Effector memory CD4-positive, alpha-beta T cell (primary cell): ENCODE measurements around the gene GPR149.
"Not testable (repeated sequence)": the region's sequence is repeated elsewhere in the genome, so short reads cannot be mapped to it uniquely, and the experiment has no call there.

ENCODE experiments used
- DNase-seq, 3 donors: peaks; one replicate each; pipeline ENCODE4 v3.0.0-alpha.2; 2020
- H3K27ac ChIP-seq: 2 replicates; pipeline ENCODE4 v1.7.0; 2013; ENCODE audit warnings: mild to moderate bottlenecking, low read length, moderate library complexity; ENCODE audit not compliant: insufficient read depth, poor library complexity, severe bottlenecking
- H3K27me3 ChIP-seq: replicated peaks from 2 replicates; pipeline ENCODE4 v1.7.0; 2013; ENCODE audit warnings: mild to moderate bottlenecking, low read length; ENCODE audit not compliant: insufficient read depth, control insufficient read depth, poor library complexity, severe bottlenecking
- H3K36me3 ChIP-seq: 2 replicates; pipeline ENCODE4 v1.7.0; 2013; ENCODE audit warnings: mild to moderate bottlenecking, low read length, moderate library complexity; ENCODE audit not compliant: control insufficient read depth, insufficient read depth
- H3K4me1 ChIP-seq: 2 replicates; pipeline ENCODE4 v1.7.0; 2013; ENCODE audit warnings: low read length, mild to moderate bottlenecking; ENCODE audit not compliant: control insufficient read depth, insufficient read depth, poor library complexity, severe bottlenecking
- H3K4me3 ChIP-seq: 2 replicates; pipeline ENCODE4 v1.7.0; 2013; ENCODE audit warnings: low read length, low read depth, mild to moderate bottlenecking; ENCODE audit not compliant: insufficient read depth, poor library complexity, severe bottlenecking
- H3K9me3 ChIP-seq: 2 replicates; pipeline ENCODE4 v1.7.0; 2013; ENCODE audit warnings: mild to moderate bottlenecking, low read length, moderate library complexity; ENCODE audit not compliant: control insufficient read depth
- total RNA-seq, 3 donors: gene quantifications; one replicate each; lab custom pipeline; 2026; lab: John Stamatoyannopoulos, UW

Gene GPR149, protein sequence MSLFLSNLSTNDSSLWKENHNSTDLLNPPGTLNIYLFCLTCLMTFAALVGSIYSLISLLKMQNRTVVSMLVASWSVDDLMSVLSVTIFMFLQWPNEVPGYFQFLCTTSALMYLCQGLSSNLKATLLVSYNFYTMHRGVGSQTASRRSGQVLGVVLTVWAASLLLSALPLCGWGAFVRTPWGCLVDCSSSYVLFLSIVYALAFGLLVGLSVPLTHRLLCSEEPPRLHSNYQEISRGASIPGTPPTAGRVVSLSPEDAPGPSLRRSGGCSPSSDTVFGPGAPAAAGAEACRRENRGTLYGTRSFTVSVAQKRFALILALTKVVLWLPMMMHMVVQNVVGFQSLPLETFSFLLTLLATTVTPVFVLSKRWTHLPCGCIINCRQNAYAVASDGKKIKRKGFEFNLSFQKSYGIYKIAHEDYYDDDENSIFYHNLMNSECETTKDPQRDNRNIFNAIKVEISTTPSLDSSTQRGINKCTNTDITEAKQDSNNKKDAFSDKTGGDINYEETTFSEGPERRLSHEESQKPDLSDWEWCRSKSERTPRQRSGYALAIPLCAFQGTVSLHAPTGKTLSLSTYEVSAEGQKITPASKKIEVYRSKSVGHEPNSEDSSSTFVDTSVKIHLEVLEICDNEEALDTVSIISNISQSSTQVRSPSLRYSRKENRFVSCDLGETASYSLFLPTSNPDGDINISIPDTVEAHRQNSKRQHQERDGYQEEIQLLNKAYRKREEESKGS
- total RNA-seq: 0 reads per million in 3 donors

DNA sequence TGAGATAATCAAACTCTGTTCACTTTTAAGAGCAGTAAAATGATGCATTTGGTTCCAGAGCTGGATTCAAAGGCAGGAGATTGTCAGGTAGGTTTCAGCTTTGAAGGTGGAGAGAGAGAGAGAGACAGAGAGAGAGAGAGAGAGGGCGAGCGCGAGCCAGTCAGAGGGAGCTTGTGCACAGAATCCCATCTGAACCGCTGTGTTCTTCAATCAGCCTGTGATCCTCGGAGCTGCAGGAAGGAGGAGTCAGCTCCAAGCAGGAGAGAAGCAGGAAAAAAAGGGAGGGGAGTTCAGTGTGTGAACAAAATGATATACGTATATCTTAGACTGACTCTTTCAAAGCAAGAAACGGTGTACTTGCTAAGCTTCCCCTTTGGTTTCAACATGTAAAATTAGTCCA is at the start of gene GPR149:
Gene GPR149, minus strand, starts transcription at position 177 of the 400 bp plus-strand sequence. CDS start 575 bp downstream, outside the sequence.
- H3K4me3 ChIP-seq: no peak within 1 kb of the TSS
- no peak for DNase-seq
- no peaks in the 10 kb centered on the region for H3K9me3 ChIP-seq
- H3K27ac ChIP-seq: no peak within 1 kb of the TSS
- H3K27me3 ChIP-seq: peaks cover 5% of the 10 kb centered on the region
- no peaks in the 10 kb centered on the region for H3K4me1 ChIP-seq
- no peaks in the 10 kb centered on the region for H3K36me3 ChIP-seq

DNA sequence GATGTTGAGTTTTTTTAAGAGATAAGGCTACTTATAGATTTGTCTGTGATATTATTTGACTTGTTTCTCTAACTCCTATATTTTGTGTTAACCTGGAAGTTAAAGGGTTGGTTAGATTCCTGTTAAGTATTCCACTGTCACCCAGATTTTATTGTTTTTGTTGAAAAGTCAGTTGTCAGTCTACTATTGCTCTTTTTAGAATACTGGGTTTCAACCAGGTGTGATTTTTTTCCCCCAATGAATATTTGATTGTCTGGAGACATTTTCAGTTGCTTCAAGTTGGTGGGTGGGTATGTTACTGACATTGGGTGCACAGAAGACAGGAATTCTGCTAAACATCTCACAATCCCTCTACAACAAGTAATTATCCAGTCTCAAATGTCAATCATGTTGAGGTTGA is 43.8 kb upstream of the GPR149 start:
- Histone ChIP-seq H3K27ac (no peak overlapping the region), H3K4me3 (no peak overlapping the region), H3K27me3 (no peaks in the 10 kb centered on the region), H3K4me1 (no peaks in the 10 kb centered on the region), H3K36me3 (no peaks in the 10 kb centered on the region), H3K9me3 (no peaks in the 10 kb centered on the region)
- no peak for DNase-seq

DNA sequence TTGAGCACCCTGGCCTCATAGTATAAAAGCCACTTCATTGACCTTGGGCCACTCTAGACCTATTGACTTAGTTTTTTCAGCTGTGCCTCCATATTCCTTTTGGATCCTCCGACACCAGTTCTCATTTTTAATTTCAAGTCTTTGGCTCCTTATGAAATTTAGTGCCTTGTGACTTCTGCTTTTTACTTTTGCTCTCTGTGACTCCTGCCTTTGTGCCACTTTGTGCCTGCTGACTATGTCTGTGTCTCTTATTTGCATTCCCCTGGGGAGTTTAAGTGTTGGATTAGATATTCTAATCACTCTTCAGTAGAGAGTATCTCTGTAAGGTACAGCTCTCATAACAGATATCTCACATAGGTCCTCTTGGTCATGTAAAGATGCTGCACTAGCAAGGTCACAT is 39.6 kb upstream of the GPR149 start:
- no peaks in the 10 kb centered on the region for H3K4me1 ChIP-seq
- no peak overlapping the region for H3K4me3 ChIP-seq
- H3K9me3 ChIP-seq: no peaks in the 10 kb centered on the region
- no peaks in the 10 kb centered on the region for H3K36me3 ChIP-seq
- H3K27ac ChIP-seq: no peak overlapping the region
- no peaks in the 10 kb centered on the region for H3K27me3 ChIP-seq
- DNase-seq: no peak

DNA sequence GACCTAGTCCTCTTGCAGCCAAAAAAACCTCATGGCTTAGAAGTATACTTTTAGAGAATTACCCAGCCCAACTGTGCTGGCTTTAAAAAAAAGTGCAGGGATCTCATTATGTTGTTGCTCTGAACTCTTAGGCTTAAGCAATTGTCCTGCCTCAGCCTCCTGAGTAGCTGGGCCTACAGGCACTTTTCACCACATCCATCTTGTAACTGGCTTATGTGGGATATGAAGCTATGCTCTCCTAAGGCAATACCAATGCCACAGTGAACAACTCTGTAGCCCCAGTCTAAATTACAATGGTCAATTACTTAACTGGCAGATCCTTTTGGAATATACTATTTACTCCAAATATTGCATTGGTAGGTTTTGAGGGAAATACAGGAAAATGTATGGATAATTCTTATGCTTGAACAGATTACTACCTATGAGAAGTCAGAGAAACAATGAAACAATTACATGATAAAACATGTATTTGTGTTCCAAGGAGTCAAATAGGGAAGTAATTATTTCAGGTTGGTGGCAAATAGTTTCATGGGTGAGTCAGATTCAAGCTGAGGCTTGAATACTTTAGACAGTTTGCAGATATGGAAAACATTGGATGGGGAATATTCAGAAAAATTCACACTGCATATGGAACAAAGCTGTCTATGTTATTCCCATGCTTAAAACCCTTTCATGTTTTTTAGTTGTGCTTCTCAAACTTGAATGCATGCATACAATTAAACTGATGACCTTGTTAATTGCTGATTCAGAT is 34.6 kb upstream of the GPR149 start:
- Histone ChIP-seq H3K4me3 (no peak overlapping the region), H3K36me3 (no peaks in the 10 kb centered on the region), H3K27me3 (no peaks in the 10 kb centered on the region), H3K27ac (no peak overlapping the region), H3K9me3 (no peaks in the 10 kb centered on the region), H3K4me1 (no peaks in the 10 kb centered on the region)
- no peak for DNase-seq

DNA sequence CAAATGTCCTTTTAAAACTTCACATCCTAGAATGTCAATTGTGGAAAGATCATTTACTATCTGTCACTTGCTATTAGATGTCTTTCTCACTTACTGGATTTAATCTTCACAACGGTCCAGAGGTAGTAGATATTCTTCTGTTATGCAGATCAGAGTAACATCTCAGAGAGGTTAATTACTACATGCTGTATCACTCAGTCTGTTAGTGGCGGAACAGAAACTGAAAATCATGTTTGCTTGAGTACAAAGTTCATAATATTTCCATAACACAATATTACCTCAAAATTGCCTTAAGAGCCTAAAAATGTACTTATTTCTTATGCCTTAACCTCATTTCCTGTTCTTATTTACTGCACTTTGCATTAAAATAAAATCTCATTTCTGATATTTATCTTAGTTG is 28.6 kb upstream of the GPR149 start:
- H3K27ac ChIP-seq: no peak overlapping the region
- H3K36me3 ChIP-seq: no peaks in the 10 kb centered on the region
- no peak for DNase-seq
- no peaks in the 10 kb centered on the region for H3K4me1 ChIP-seq
- no peaks in the 10 kb centered on the region for H3K27me3 ChIP-seq
- H3K9me3 ChIP-seq: no peaks in the 10 kb centered on the region
- no peak overlapping the region for H3K4me3 ChIP-seq

DNA sequence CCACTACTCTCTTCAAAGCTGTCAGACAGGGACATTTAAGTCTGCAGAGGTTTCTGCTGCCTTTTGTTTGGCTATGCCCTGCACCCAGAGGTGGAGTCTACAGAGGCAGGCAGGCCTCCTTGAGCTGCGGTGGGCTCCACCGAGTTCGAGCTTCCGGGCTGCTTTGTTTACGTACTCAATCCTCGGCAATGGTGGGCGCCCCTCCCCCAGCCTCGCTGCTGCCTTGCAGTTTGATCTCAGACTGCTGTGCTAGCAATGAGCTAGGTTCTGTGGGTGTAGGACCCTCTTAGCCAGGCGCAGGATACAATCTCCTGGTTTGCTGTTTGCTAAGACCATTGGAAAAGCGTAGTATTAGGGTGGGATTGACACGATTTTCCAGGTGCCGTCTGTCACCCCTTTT is 9.1 kb upstream of the GPR149 start:
- H3K27me3 ChIP-seq, H3K4me3 ChIP-seq, H3K9me3 ChIP-seq, H3K27ac ChIP-seq, DNase-seq, H3K36me3 ChIP-seq, H3K4me1 ChIP-seq: not testable (repeated sequence)

DNA sequence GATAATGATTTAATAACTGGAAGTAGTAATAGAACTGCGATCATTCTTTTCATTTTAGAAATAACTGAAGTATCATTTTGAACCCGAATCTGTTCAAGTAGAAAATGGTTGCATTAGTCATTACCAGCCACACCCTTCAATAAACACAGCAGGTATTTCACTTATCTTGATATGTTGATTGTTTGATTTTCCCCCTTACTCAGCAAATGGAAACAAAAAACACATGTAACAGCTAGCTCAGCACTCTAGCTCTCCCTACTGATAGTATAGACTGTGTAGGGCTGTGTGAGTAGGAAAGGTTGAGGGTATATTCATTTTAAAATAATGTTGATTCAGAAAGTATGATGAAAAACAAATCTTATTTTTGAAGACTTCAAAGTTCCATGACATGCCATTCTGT is 1.1 kb upstream of the GPR149 start:
- H3K9me3 ChIP-seq: no peaks in the 10 kb centered on the region
- peaks cover 5% of the 10 kb centered on the region for H3K27me3 ChIP-seq
- no peaks in the 10 kb centered on the region for H3K4me1 ChIP-seq

DNA sequence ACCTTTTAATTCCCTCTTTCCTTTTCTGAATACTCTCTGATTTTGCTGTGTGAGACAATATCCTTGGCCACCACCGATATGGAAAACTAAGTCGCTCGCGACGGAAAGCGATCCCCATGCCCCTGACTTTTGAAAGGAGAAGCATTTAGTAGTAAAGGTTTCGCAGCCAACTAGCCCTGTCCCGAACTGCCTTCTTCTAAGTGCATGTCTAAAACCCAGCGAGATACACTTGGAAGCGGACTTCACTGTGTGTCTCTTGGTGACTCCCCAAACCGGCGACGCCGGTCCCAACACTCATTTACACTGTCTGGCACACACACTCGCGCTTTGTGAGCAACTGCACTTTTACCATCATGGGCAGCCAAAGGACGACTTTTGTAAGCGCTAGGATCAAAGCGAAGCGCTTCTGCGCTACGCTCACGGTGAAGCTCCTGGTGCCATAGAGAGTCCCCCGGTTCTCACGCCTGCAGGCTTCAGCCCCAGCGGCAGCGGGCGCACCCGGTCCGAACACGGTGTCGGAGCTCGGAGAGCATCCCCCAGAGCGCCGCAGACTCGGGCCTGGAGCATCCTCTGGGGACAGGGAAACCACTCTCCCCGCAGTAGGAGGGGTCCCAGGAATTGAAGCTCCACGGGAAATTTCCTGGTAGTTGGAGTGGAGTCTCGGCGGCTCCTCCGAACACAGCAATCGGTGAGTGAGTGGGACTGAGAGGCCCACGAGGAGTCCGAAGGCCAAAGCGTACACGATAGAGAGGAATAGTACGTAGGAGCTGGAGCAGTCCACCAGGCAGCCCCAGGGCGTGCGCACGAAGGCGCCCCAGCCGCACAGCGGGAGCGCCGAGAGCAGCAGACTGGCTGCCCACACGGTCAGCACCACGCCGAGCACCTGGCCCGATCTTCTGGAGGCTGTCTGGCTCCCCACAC is 1.4 kb downstream of the GPR149 start:
- Histone ChIP-seq H3K4me1 (no peaks in the 10 kb centered on the region), H3K4me3 (no peak overlapping the region), H3K9me3 (no peaks in the 10 kb centered on the region), H3K27me3 (peaks cover 5% of the 10 kb centered on the region), H3K27ac (no peak overlapping the region), H3K36me3 (no peaks in the 10 kb centered on the region)
- DNase-seq: no peak

More for the DNA sequence above, 1.1 kb upstream of the GPR149 start:
- no peaks in the 10 kb centered on the region for H3K36me3 ChIP-seq
- DNase-seq: no peak
- H3K27ac ChIP-seq: no peak overlapping the region
- H3K4me3 ChIP-seq: no peak overlapping the region

DNA sequence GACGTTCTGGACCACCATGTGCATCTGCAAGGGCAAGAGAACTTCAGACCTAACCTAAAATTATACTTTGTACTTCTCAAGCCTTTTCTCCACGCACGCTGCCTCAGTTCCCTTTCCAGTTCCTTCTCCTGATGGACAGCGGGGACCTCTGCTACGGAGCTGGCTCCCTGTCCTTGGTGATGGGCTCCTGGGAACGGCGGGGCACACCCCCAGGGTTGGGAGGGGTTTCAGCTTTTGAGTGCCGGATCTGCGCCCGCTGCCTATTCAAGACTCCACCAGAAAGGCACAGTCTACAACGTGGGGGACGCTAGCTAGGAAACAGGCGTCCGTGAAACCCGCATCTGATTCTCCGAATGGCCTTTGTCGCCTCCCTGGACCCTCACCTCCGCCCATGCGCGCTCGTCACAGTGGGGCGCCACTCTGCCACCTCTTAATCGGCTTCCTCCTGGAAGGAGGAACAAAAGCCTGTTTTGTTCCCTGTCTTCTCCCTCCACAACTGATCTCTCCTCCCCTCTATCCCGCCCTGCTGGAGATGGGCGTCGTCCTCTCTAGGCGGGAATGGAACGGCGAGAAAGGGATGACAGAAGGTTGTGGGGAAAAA is 2.2 kb downstream of the GPR149 start:
- H3K4me3 ChIP-seq: no peak overlapping the region
- H3K27ac ChIP-seq: no peak overlapping the region
- peaks cover 5% of the 10 kb centered on the region for H3K27me3 ChIP-seq
- no peaks in the 10 kb centered on the region for H3K4me1 ChIP-seq
- H3K9me3 ChIP-seq: no peaks in the 10 kb centered on the region
- DNase-seq: no peak
- H3K36me3 ChIP-seq: no peaks in the 10 kb centered on the region
